IPS-11a (cell line): ENCODE measurements around the gene VPS52.
"Not testable (repeated sequence)": the region's sequence is repeated elsewhere in the genome, so short reads cannot be mapped to it uniquely, and the experiment has no call there.

Experiments
- H3K4me3 ChIP-seq: one replicate; pipeline ENCODE4 v1.5.1; 2013; ENCODE audit warnings: low read depth, low read length, control low read depth

Gene VPS52

GRCh38 chr6:33251395-33252012 lies 20.2 kb downstream of the VPS52 start:
- no peak overlapping the region for H3K4me3 ChIP-seq

- no peak overlapping the region for H3K4me3 ChIP-seq
Measured at GRCh38 chr6:33250731-33251130, 20.9 kb downstream of the VPS52 start.

- H3K4me3 ChIP-seq = peak overlapping the region; percentile 67
Measured at GRCh38 chr6:33249732-33250630, 21.7 kb downstream of the VPS52 start.

GRCh38 chr6:33248932-33249731 lies 22.5 kb downstream of the VPS52 start:
- H3K4me3 ChIP-seq = peak overlapping the region; percentile 67

- H3K4me3 ChIP-seq = peak overlapping the region; percentile 24
Measured at GRCh38 chr6:33248643-33248931, 23.1 kb downstream of the VPS52 start.

GRCh38 chr6:33247977-33248642 lies 23.6 kb downstream of the VPS52 start:
- H3K4me3 ChIP-seq = no peak overlapping the region

GRCh38 chr6:33243476-33243875 lies 28.2 kb downstream of the VPS52 start:
- H3K4me3 ChIP-seq = no peak overlapping the region

- H3K4me3 ChIP-seq = no peak overlapping the region
Measured at GRCh38 chr6:33241968-33242367, 29.7 kb downstream of the VPS52 start.

GRCh38 chr6:33237741-33238140 lies 33.9 kb downstream of the VPS52 start:
- H3K4me3 ChIP-seq = no peak overlapping the region

- no peak overlapping the region for H3K4me3 ChIP-seq
Measured at GRCh38 chr6:33236852-33237251, 34.8 kb downstream of the VPS52 start.

- H3K4me3 ChIP-seq = no peak overlapping the region
Measured at GRCh38 chr6:33236328-33236727, 35.3 kb downstream of the VPS52 start.

- no peak overlapping the region for H3K4me3 ChIP-seq
Measured at GRCh38 chr6:33235221-33235634, 36.4 kb downstream of the VPS52 start.

GRCh38 chr6:33226503-33227120 lies 45.1 kb downstream of the VPS52 start:
- not testable (repeated sequence) for H3K4me3 ChIP-seq

GRCh38 chr6:33217681-33218080 lies 54.0 kb downstream of the VPS52 start:
- no peak overlapping the region for H3K4me3 ChIP-seq

GRCh38 chr6:33217246-33217645 lies 54.4 kb downstream of the VPS52 start:
- no peak overlapping the region for H3K4me3 ChIP-seq

- no peak overlapping the region for H3K4me3 ChIP-seq
Measured at GRCh38 chr6:33216117-33216649, 55.5 kb downstream of the VPS52 start.

GRCh38 chr6:33215271-33216116 lies 56.2 kb downstream of the VPS52 start:
- no peak overlapping the region for H3K4me3 ChIP-seq

GRCh38 chr6:33213989-33214335 lies 57.7 kb downstream of the VPS52 start:
- peak overlapping the region; percentile 56 for H3K4me3 ChIP-seq

GRCh38 chr6:33213166-33213988 lies 58.3 kb downstream of the VPS52 start:
- peak overlapping the region; percentile 56 for H3K4me3 ChIP-seq
